A549 treated with CORT108297 at 1 μM for 4 hours (cell line): ENCODE results near the gene RPL18. TPM values are rescaled to one million over a fixed set of nuclear protein-coding genes. Genes with fewer than 3 reads are reported as not detected.

Source experiments
- total RNA-seq: library from RNA; stranded (reverse); fragments of 200-300 nt; extraction: Qiagen RNA extraction; gene quantifications from 5 replicates; pipeline ENCODE4 v1.2.3, GENCODE V29; 2022

RPL18 gene
- 3,152 to 3,709 TPM (median 3,369 TPM) in 5 replicates for total RNA-seq

DNA sequence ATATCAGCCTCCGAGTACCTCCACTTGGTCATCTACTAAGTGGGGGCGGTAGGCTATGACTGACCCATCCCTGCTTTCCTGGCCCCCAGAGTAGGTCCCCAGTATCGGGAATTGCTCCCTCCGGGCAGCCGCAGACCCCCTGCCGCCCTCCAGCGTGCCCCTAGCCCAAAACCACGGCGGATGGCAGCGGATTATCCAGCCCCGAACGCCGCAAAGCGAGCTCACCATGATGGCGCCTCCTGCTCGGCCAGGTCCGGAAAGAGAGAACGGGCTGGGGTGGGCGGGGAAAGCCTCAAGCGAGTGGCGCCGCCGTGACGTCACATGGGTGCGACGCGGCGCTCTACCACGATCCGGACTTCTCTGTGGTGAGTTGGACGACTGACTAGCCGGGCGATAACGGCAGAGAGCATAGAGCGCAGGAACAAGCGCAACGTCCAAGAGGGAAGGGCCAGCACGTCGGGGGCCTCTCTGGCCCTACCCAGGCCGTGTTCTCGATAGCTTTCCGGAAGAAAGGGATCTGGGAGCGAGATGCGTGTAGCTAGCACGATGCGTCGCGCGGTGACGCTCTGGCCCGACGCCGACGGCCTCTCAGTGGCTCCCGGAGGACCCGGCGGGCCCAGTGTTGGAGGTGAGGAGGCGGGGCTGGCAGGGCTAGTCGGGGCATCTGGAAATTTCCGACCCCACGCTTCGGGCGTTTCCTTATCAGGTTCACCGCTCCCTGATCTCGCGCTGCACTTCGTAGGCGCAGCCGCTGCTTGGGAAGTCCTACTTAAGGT is at the start of gene RPL18, which contains the start of gene SPHK2:
RPL18 (minus strand) TSS at position 263 of the 776 bp plus-strand sequence; CDS start at position 228, 35 bp downstream.
SPHK2 (plus strand) TSS at position 591 of the 776 bp plus-strand sequence. CDS start 1,009 bp downstream, outside the sequence.

DNA sequence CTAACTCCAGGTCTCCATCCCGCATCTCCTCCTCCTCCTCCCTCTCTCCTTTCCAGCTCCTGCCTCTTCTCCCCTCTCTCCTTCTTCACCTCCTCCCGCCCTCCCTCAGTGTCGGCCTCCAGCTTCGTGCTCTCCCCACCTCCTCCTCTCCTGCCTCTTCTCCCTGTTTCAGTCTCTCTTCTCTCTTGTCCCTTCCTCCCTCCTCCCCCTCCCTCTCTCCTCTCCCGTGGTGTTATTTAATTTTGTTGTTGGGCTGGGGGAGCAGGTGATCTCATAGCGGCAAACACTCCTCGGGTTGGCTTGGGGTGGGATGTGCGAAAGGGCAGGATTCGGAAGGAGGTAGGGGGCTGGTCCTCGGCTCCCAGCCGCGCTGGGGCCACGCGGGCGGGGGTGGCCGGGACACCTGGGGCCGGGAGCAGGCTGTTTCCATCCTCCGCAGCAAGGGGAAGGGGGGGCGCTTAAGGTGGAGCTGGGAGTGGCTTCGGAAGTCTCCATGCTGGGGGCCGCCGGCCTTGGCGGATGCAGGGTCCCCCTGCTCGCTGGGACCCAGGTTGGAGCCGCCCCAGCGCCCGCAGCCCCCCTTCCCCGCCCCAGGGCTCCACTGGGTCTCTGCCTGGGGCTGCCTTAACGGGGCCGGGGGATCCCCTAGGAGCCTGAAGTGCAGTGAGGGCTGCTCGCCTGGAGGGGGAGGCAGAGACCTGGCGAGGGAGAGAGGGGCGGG is 27.2 kb upstream of the RPL18 start, which contains the start of gene CA11:
CA11 (minus strand) TSS at position 187 of the 721 bp plus-strand sequence. CDS start 555 bp downstream, outside the sequence.

DNA sequence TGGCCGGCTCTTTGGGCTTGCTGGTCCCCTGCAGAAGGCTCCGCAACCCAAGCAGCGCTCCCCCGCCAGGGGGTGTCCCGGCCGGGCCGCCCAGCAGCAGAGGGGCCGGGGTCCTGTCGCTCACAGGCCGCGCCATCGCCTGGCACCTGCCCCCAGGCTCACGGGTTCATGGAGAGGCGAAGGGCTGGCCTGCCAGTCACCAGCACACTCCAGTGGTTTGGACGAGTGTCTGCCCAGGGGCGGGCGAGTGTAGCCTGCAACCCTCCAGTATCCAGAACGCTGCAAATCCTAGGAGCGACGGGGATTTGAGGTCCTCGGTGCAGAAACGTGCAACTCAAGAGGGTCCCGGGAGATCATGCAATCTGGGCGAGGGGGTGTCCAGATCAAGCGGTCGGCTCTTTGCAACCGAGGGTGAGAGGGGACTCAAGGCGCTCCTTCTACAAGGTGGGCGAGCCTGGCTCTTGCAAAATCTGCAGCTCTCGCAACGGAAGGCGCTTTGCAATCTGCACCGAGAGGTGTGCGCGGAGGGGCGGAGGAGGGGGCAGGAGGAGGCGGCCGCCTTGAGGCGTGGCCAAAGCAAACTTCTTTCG is 18.0 kb upstream of the RPL18 start, which contains the start of gene DBP:
DBP (minus strand) TSS at position 521 of the 590 bp plus-strand sequence; CDS start at position 136, 385 bp downstream.

DNA sequence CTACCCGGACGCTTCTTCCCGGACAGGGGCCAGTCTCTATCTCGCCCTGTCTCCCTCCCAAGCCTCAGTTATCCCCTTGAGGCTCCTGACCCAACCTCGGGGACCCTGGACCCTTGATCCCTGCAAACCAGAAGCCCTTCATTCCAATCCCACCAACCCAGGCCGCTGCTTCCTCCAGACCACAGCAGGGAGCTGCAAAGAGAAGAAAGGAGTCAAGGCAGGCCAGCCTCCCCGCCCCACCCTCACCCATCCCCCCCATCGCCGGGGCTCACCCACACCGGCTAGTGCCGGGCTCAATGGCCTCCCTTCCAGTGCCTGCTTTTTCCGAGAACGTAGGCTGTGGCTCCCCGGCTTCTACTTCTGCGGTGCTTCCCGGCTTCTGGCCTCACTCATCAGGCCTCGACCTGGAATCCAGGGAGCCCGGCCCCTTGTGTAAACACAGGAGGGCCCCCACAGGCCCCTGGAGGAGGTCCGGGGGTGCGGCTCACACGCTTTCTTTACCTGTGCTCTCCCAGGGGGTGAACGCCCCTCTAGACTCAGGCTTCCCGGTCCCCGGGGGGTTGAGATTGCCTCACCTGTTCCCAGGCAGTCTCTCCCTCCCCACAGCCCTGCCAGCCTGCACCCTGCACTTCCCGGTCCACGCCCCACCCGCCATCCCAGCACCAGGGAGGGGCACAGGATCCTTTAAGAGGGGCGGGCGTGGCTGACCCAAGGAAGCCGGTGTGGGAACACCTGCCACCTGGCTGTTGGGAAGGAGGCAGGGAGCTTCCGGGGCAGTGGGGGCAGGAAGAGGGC is 4.3 kb downstream of the RPL18 start, which contains the start of gene FAM83E:
FAM83E (minus strand) TSS at position 641 of the 795 bp plus-strand sequence. CDS start 1,704 bp downstream, outside the sequence.

DNA sequence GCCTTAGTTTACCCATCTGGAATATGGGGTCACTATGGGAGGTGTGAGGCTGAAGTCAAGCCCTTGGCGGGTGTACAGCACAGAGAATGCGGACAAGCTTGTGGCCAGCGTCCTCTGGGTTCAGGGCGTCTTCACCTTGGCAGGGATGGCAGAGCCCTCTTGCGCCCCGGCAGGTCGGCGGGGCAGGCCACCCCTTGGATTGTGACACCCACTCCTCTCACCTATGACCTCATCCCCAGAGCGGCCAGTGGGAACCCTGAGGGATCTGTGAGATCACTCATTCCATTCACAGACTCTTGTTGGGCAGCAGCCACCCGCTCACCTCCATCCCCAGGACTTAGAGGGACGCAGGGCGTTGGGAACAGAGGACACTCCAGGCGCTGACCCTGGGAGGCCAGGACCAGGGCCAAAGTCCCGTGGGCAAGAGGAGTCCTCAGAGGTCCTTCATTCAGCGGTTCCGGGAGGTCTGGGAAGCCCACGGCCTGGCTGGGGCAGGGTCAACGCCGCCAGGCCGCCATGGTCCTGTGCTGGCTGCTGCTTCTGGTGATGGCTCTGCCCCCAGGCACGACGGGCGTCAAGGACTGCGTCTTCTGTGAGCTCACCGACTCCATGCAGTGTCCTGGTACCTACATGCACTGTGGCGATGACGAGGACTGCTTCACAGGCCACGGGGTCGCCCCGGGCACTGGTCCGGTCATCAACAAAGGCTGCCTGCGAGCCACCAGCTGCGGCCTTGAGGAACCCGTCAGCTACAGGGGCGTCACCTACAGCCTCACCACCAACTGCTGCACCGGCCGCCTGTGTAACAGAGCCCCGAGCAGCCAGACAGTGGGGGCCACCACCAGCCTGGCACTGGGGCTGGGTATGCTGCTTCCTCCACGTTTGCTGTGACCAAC is 12.3 kb downstream of the RPL18 start, which contains the start of gene SPACA4:
SPACA4 (plus strand) TSS at position 280 of the 896 bp plus-strand sequence; CDS start at position 517, 237 bp downstream.

Other genes starting within 250 kb of the RPL18 start
- gene KDELR1, start 227.6 kb downstream of the RPL18 start, total RNA-seq = 385 to 442 TPM (median 423 TPM) in 5 replicates
- 6.3 to 11.3 TPM (median 10.6 TPM) in 5 replicates for gene GRIN2D, start 225.5 kb downstream of the RPL18 start, total RNA-seq
- 111 to 130 TPM (median 123 TPM) in 5 replicates for gene GRWD1, start 173.2 kb downstream of the RPL18 start, total RNA-seq
- gene KCNJ14, start 163.6 kb downstream of the RPL18 start, total RNA-seq = 1.0 to 2.1 TPM (median 1.2 TPM) in 5 replicates
- 54.4 to 67.4 TPM (median 61.8 TPM) in 5 replicates for gene CYTH2, start 149.8 kb downstream of the RPL18 start, total RNA-seq
- 2.8 to 5.4 TPM (median 4.8 TPM) in 5 replicates for gene LMTK3, start 107.3 kb downstream of the RPL18 start, total RNA-seq
- gene SULT2B1, start 67.0 kb downstream of the RPL18 start, total RNA-seq = 12.8 to 18.0 TPM (median 16.4 TPM) in 5 replicates
- 0.20 TPM in 1 of 5 replicates, not detected in the others for gene SPACA4, start 12.4 kb downstream of the RPL18 start, total RNA-seq
- 0.07 to 0.35 TPM (median 0.25 TPM) in 4 of 5 replicates, not detected in the other for gene FAM83E, start 4.1 kb downstream of the RPL18 start, total RNA-seq
- gene SPHK2, start 328 bp upstream of the RPL18 start, total RNA-seq = 11.7 to 18.9 TPM (median 16.8 TPM) in 5 replicates
- gene DBP, start 18.2 kb upstream of the RPL18 start, total RNA-seq = 1.8 to 2.8 TPM (median 2.6 TPM) in 5 replicates
- 9.4 to 11.1 TPM (median 11.0 TPM) in 5 replicates for gene CA11, start 27.0 kb upstream of the RPL18 start, total RNA-seq
- gene NTN5, start 53.8 kb upstream of the RPL18 start, total RNA-seq = 0.17 to 0.30 TPM (median 0.28 TPM) in 4 of 5 replicates, not detected in the other
- gene FUT2, start 76.8 kb upstream of the RPL18 start, total RNA-seq = not detected in 5 replicates
- gene MAMSTR, start 100.5 kb upstream of the RPL18 start, total RNA-seq = 0.47 to 0.76 TPM (median 0.61 TPM) in 5 replicates
- gene RASIP1, start 121.4 kb upstream of the RPL18 start, total RNA-seq = 0.32 to 0.65 TPM (median 0.57 TPM) in 5 replicates
- not detected in 5 replicates for gene IZUMO1, start 127.7 kb upstream of the RPL18 start, total RNA-seq
- gene FUT1, start 133.5 kb upstream of the RPL18 start, total RNA-seq = 0.05 to 0.14 TPM (median 0.06 TPM) in 5 replicates
- gene FGF21, start 136.3 kb upstream of the RPL18 start, total RNA-seq = not detected in 5 replicates
- 52.3 to 64.2 TPM (median 60.2 TPM) in 5 replicates for gene BCAT2, start 191.9 kb upstream of the RPL18 start, total RNA-seq
- 12.0 to 18.1 TPM (median 15.2 TPM) in 5 replicates for gene HSD17B14, start 217.3 kb upstream of the RPL18 start, total RNA-seq
- gene PLEKHA4, start 249.4 kb upstream of the RPL18 start, total RNA-seq = 1.7 to 2.3 TPM (median 1.9 TPM) in 5 replicates